ENCODE results near the gene HIVEP3. TPM values are rescaled to one million over a fixed set of nuclear protein-coding genes. Genes with fewer than 3 reads are reported as not detected.

HIVEP3 gene
- total RNA-seq, 4 donors from 2014 or later: 1.4 to 3.0 (median 2.3) TPM

DNA sequence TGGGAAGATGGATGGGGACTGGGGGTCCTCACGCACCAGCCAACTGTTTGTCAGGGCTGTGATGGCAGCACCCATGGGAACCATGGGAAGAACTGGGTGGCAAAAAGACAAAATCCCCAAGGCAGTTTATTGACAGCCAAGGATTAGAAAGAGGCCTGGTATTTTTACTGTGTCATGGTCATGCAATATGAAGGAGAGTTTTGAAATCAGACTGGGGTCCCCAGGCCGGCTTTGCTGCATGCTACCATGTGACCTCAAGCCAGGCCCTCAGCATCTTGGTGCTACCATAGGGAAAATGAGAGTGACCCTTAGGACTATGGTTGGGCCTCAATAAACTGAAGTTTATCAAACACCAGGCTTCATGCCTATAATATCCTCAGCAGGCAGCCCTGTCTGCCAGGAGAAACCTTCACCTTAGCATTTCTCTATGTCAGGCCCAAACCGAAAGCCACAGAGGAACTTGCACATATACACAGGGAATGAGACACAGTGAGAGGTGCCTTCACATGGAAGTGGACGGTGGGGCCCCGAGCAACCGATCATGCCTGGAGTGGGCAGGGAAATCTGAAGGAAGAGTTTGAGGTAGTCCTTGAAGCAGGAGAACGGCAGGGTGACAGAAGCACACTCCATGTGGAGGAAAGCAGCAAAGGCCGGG, 203.2 kb downstream of the HIVEP3 start:
- 80% methylated on average over 8 of the region's 8 CpGs for WGBS

DNA sequence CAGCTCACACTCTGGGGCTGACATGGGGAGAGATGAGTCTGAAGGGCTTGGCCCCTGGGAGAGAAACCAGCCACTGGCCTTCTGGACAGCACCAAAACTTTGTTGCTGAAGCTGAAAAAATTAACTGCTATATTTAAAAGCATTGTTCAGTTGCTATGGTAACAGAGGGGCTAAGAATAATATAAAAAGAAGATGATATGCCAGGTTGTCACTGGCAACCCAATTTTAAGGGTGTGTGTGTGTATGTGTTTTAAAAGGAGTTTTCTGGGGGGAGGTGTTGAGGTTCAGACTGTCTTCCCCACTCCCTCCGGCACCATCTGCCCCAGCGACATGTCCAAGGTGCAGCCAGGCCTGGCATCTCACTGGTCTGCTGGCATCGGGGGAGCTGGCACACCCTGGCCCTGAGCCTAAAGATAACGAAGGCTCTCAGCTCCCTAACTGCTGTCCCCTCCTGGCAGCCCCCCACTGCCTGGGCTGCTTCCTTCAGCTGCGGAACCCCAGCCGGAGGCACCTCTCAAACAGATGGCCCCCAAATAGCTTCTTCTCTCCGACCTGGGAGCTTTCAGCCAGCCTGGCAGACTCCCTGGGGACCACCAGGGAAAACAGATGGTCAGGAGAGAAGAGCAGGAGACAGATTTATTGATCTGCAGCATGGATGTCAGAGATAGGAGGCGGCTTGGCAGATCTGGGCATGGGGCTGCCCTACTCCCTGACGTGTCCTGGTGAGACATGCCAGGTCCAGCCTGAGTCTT, 203.9 kb downstream of the HIVEP3 start:
- H3K4me3 ChIP-seq: no peak overlapping the region
- intact Hi-C loops (cut with DNase I): no loop called here
- no peaks in the 10 kb centered on the region for H3K36me3 ChIP-seq
- no peaks in the 10 kb centered on the region for H3K4me1 ChIP-seq
- no peaks in the 10 kb centered on the region for H3K27me3 ChIP-seq
- no peak for DNase-seq (ENCODE audit: extremely low spot score)
- no peak for TF ChIP-seq POLR2A (IDR thresholded peaks at IDR 0.05; ENCODE audit: low read depth)
- no peak for TF ChIP-seq CTCF (IDR thresholded peaks at IDR 0.05)
- no peak for TF ChIP-seq POLR2AphosphoS5 (IDR thresholded peaks at IDR 0.05)
- no peak for TF ChIP-seq EP300 (IDR thresholded peaks at IDR 0.05)
- H3K27ac ChIP-seq (replicated peaks in 1 of 4): no peak overlapping the region
- H3K9me3 ChIP-seq: no peaks in the 10 kb centered on the region
- WGBS: 85% methylated on average over 9 of the region's 9 CpGs

More for the DNA sequence above, 203.2 kb downstream of the HIVEP3 start:
- intact Hi-C loops (cut with DNase I): no loop called here
- H3K36me3 ChIP-seq: no peaks in the 10 kb centered on the region
- H3K4me1 ChIP-seq: no peaks in the 10 kb centered on the region
- TF ChIP-seq POLR2AphosphoS5 (IDR thresholded peaks at IDR 0.05): no peak
- no peak for TF ChIP-seq CTCF (IDR thresholded peaks at IDR 0.05)
- no peak for TF ChIP-seq EP300 (IDR thresholded peaks at IDR 0.05)
- H3K27me3 ChIP-seq: no peaks in the 10 kb centered on the region
- no peak for DNase-seq (ENCODE audit: extremely low spot score)
- H3K4me3 ChIP-seq: no peak overlapping the region
- no peaks in the 10 kb centered on the region for H3K9me3 ChIP-seq
- H3K27ac ChIP-seq (replicated peaks in 1 of 4): no peak overlapping the region

DNA sequence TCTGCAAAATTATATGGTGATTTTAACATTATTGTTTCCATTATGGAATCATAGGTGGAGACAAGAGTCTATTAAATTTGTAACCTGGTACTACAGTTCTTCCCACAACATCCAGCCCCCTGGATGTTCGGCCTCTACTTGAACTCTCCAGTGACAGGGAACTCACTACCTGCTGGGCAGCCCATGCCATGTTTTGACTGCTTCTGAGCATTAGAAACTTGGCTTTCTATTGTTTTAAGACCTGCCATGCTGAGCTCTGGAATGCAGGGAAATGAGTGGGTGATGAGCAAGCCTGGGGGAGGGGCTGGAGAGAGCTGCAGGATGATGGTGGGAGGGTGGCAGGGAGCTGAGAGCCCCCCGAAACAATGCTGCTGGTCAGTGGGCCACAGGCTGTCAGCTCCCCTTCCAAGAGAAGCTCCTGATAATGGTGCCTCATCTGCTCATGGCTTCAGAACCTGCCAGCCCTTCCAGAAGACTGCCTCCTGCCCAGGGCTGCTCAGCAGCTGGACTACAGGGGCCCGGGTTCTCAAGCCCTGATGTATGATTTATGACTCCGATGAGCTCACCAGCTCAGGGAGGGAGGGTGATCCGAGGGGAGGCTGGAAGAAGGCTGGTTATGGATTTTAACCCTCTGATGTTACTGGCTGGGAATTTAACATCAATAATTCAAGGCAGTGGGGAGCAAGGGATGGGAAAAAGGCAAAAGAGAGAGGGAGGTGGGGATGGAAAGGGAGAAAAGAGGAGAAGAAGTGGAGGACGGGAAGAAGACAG, 205.0 kb downstream of the HIVEP3 start:
- no peak for DNase-seq (ENCODE audit: extremely low spot score)
- H3K36me3 ChIP-seq: no peaks in the 10 kb centered on the region
- no peaks in the 10 kb centered on the region for H3K9me3 ChIP-seq
- TF ChIP-seq CTCF (IDR thresholded peaks at IDR 0.05) (no peak), EP300 (IDR thresholded peaks at IDR 0.05) (no peak), POLR2AphosphoS5 (IDR thresholded peaks at IDR 0.05) (no peak), POLR2A (IDR thresholded peaks at IDR 0.05; ENCODE audit: low read depth) (no peak)
- no peak overlapping the region for H3K4me3 ChIP-seq
- no peaks in the 10 kb centered on the region for H3K4me1 ChIP-seq
- H3K27ac ChIP-seq (replicated peaks in 1 of 4): no peak overlapping the region
- 53% methylated on average over 6 of the region's 6 CpGs for WGBS
- H3K27me3 ChIP-seq: no peaks in the 10 kb centered on the region
- intact Hi-C loops (cut with DNase I): no loop called here

DNA sequence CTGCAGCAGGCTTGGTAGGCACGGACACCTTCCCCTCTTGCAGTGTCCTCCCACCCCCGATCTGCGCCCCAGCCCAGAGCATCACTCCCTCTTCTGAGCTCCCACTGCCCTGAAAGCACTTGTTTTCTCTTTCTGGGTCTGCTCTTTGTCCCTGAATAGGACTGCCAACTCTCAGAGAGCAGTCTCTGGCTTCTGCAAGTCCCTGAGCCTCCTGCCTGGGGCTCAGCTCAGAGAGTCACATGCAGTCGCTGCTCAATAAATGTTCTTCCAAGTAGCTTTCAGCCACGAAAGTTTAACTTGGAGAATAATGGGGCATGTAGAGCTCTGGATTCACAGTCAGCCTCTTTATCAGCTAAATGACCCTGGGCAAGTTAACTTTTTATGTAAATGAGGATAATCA, 205.6 kb downstream of the HIVEP3 start:
- no peak for TF ChIP-seq POLR2AphosphoS5 (IDR thresholded peaks at IDR 0.05)
- no peak for TF ChIP-seq EP300 (IDR thresholded peaks at IDR 0.05)
- no peak for TF ChIP-seq POLR2A (IDR thresholded peaks at IDR 0.05; ENCODE audit: low read depth)
- no peak for TF ChIP-seq CTCF (IDR thresholded peaks at IDR 0.05)
- H3K9me3 ChIP-seq: no peaks in the 10 kb centered on the region
- no peak overlapping the region for H3K4me3 ChIP-seq
- WGBS: 89% methylated on average over 5 of the region's 5 CpGs
- DNase-seq (ENCODE audit: extremely low spot score): no peak
- no peak overlapping the region for H3K27ac ChIP-seq (replicated peaks in 1 of 4)
- H3K27me3 ChIP-seq: no peaks in the 10 kb centered on the region
- intact Hi-C loops (cut with DNase I): no loop called here
- H3K4me1 ChIP-seq: no peaks in the 10 kb centered on the region
- no peaks in the 10 kb centered on the region for H3K36me3 ChIP-seq
